Measurements from ENCODE around the gene EMD. TPM values are rescaled to one million over a fixed set of nuclear protein-coding genes. Genes with fewer than 3 reads are reported as not detected.
A peak's percentile ranks its signal among the peaks of the same experiment; 100 is the strongest.

EMD gene
- total and polyA plus RNA-seq, 12 donors, result 7.7 to 95.2 (median 52.6) TPM

DNA sequence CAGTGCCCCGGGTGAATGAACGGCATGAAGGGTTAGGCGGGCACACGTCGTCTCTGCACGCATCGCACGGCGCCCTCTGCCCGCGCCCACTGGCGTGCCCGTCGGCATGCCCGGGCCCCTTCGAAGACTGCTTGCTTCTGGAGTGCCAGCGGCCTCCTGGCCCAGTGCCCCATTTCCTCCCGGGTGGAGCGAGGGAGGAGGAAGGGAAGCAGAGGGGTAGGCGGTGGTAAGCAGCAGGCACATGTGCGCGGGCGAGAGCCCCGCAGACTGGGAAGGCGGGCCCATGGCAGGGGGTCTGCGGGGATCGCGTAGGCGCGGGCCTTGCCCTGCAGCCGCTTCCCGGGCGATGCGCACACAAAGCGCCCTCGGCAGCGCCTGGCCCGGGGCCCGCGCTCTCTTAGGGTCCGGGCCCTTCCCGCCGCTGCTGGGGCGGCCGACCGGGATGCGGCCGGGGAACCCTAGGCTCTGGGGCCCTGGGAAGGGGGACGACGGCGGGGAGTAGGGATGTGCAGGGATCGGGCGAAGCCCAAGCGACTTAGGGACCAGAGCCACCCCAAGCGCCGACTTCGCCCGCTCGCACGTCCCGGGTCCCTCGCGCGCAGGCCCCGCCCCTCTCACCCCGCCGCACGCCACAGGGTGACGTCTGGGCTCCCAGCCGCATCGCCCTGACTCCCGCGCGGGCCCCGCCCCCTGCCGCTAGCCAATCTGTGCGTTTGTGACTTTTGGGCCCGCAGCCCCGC lies 866 bp upstream of the EMD start:
- Histone ChIP-seq H3K27me3 (no peaks in the 10 kb centered on the region), H3K4me3 (peak overlapping the region in 2 of 4 donors; percentile 10 to 44), H3K36me3 (replicated peaks in 1 of 2) (no peaks in the 10 kb centered on the region), H3K9me3 (replicated peaks in 1 of 3) (no peaks in the 10 kb centered on the region), H3K4me1 (replicated peaks in 1 of 2) (peaks cover 4 to 8% of the 10 kb centered on the region in 2 donors), H3K27ac (peak overlapping the region; percentile 81 to 98 (median 91))
- peak; percentile 62 to 73 (median 64) for DNase-seq
- intact Hi-C loops (cut with DNase I), result no loop called here
- TF ChIP-seq POLR2A (IDR thresholded peaks at IDR 0.05), result peak; percentile 70 to 81
- TF ChIP-seq, protein P1, sequence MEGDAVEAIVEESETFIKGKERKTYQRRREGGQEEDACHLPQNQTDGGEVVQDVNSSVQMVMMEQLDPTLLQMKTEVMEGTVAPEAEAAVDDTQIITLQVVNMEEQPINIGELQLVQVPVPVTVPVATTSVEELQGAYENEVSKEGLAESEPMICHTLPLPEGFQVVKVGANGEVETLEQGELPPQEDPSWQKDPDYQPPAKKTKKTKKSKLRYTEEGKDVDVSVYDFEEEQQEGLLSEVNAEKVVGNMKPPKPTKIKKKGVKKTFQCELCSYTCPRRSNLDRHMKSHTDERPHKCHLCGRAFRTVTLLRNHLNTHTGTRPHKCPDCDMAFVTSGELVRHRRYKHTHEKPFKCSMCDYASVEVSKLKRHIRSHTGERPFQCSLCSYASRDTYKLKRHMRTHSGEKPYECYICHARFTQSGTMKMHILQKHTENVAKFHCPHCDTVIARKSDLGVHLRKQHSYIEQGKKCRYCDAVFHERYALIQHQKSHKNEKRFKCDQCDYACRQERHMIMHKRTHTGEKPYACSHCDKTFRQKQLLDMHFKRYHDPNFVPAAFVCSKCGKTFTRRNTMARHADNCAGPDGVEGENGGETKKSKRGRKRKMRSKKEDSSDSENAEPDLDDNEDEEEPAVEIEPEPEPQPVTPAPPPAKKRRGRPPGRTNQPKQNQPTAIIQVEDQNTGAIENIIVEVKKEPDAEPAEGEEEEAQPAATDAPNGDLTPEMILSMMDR (IDR thresholded peaks at IDR 0.05), result no peak
- WGBS, 4 donors, result 0 to 58% (median 18%) methylated on average over 5 to 77 of the region's 79 CpGs

DNA sequence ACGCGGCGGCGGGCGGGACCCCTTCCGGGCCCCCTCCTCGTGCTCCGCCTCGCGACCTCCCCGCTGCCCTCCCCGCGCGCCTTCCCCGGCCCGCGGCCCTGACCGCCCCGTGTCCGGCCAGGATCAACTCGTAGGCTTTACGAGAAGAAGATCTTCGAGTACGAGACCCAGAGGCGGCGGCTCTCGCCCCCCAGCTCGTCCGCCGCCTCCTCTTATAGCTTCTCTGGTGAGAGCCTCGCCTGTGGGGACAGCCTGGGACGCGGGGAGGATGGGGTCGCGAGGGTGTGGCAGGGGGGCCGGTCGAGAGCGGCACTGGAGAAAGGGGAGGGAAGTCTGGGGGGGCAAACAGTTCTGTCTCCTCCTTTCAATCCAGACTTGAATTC lies 465 bp downstream of the EMD start:
- H3K36me3 ChIP-seq (replicated peaks in 1 of 2), result no peaks in the 10 kb centered on the region
- H3K9me3 ChIP-seq (replicated peaks in 1 of 3), result no peaks in the 10 kb centered on the region
- H3K27me3 ChIP-seq, result no peaks in the 10 kb centered on the region
- WGBS, 4 donors, result 0 to 63% (median 39%) methylated on average over 25 to 38 of the region's 38 CpGs; no CpG with 5 or more reads in 1 of the 4 donors
- intact Hi-C loops (cut with DNase I), result no loop called here
- no peak for TF ChIP-seq POLR2A (IDR thresholded peaks at IDR 0.05)
- TF ChIP-seq, protein P1 (IDR thresholded peaks at IDR 0.05), result no peak
- H3K27ac ChIP-seq, result peak overlapping the region; percentile 60 to 98 (median 96)
- peak overlapping the region; percentile 44 to 73 (median 64) for H3K4me3 ChIP-seq
- H3K4me1 ChIP-seq (replicated peaks in 1 of 2), result peaks cover 4 to 8% of the 10 kb centered on the region in 2 donors
- no peak for DNase-seq

DNA sequence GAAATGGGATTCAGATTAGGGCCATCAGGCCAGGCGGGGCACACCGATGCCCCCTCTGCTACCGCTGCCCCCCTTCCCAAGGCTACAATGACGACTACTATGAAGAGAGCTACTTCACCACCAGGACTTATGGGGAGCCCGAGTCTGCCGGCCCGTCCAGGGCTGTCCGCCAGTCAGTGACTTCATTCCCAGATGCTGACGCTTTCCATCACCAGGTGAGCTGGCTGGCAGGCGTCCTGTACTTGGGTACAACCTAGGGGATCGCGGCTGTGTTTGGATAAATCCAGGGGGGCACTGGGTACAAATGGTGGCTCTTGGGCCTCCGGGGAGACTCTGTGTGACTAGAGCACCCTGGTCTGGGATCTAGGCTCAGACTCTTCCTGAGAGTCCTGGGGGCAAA lies 1.1 kb downstream of the EMD start:
- H3K27ac ChIP-seq, result peak overlapping the region; percentile 60 to 98 (median 96)
- peaks cover 4 to 8% of the 10 kb centered on the region in 2 donors for H3K4me1 ChIP-seq (replicated peaks in 1 of 2)
- H3K4me3 ChIP-seq, result peak overlapping the region in 2 of 4 donors; percentile 44 to 60
- intact Hi-C loops (cut with DNase I), result no loop called here
- DNase-seq, result no peak
- H3K27me3 ChIP-seq, result no peaks in the 10 kb centered on the region
- no peak for TF ChIP-seq POLR2A (IDR thresholded peaks at IDR 0.05)
- TF ChIP-seq, protein P1 (IDR thresholded peaks at IDR 0.05), result no peak
- no peaks in the 10 kb centered on the region for H3K36me3 ChIP-seq (replicated peaks in 1 of 2)
- 39 to 56% (median 55%) methylated on average over 10 to 13 of the region's 13 CpGs; no CpG with 5 or more reads in 1 of the 4 donors for WGBS, 4 donors
- no peaks in the 10 kb centered on the region for H3K9me3 ChIP-seq (replicated peaks in 1 of 3)

DNA sequence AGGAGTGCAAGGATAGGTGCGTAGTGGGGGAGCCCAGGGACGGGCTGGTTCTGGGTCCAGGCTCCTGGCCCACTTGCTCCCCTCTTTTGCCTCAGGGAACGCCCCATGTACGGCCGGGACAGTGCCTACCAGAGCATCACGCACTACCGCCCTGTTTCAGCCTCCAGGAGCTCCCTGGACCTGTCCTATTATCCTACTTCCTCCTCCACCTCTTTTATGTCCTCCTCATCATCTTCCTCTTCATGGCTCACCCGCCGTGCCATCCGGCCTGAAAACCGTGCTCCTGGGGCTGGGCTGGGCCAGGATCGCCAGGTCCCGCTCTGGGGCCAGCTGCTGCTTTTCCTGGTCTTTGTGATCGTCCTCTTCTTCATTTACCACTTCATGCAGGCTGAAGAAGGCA lies 1.7 kb downstream of the EMD start:
- no peaks in the 10 kb centered on the region for H3K36me3 ChIP-seq (replicated peaks in 1 of 2)
- no peaks in the 10 kb centered on the region for H3K9me3 ChIP-seq (replicated peaks in 1 of 3)
- no peak for TF ChIP-seq POLR2A (IDR thresholded peaks at IDR 0.05)
- TF ChIP-seq, protein P1 (IDR thresholded peaks at IDR 0.05), result no peak
- H3K27ac ChIP-seq, result peak overlapping the region in 1 of 5 donors; percentile 97
- H3K4me1 ChIP-seq (replicated peaks in 1 of 2), result peaks cover 4 to 8% of the 10 kb centered on the region in 2 donors
- DNase-seq, result no peak
- H3K27me3 ChIP-seq, result no peaks in the 10 kb centered on the region
- WGBS, 4 donors, result 77 to 85% (median 81%) methylated on average over 12 to 14 of the region's 14 CpGs
- peak overlapping the region in 1 of 4 donors; percentile 60 for H3K4me3 ChIP-seq
- intact Hi-C loops (cut with DNase I), result no loop called here
